GM12878 (cell line): ENCODE measurements around the gene KBTBD7. TPM values are rescaled to one million over a fixed set of nuclear protein-coding genes. Genes with fewer than 3 reads are reported as not detected.

Source experiments
- BCLAF1 ChIP-seq: fragments of 450-650 bp; IDR thresholded peaks from 2 replicates; pipeline ENCODE4 v1.6.1; 2017; ENCODE audit warnings: antibody characterized with exemption, mild to moderate bottlenecking, moderate library complexity
- BHLHE40 ChIP-seq, 2 experiments: fragments of 450-650 bp in 1 of 2; IDR thresholded peaks; 2 replicates each; pipeline ENCODE4 v1.6.1; 2011 to 2017; ENCODE audit warnings: low read depth in 2 of 2, borderline replicate concordance in 1 of 2, improper control_type of control experiment in 1 of 2, low read length in 1 of 2, mild to moderate bottlenecking in 1 of 2
- CHD2 ChIP-seq: IDR thresholded peaks from 2 replicates; pipeline ENCODE4 v1.6.1; 2011; ENCODE audit warnings: low read depth, low read length, improper control_type of control experiment, borderline replicate concordance
- CREB1 ChIP-seq: IDR thresholded peaks from 2 replicates; pipeline ENCODE4 v1.6.1; 2012; ENCODE audit warnings: low read depth, mild to moderate bottlenecking, inconsistent platforms
- IKZF2 ChIP-seq, 2 experiments: fragments of 450-650 bp; IDR thresholded peaks; 2 replicates each; pipeline ENCODE4 v1.6.1; 2017; ENCODE audit warnings: mild to moderate bottlenecking in 2 of 2, moderate library complexity in 2 of 2
- IRF3 ChIP-seq: fragments of 450-650 bp; IDR thresholded peaks from 2 replicates; pipeline ENCODE4 v1.6.1; 2014; ENCODE audit warnings: mild to moderate bottlenecking
- MEF2B ChIP-seq: fragments of 450-650 bp; IDR thresholded peaks from 2 replicates; pipeline ENCODE4 v1.6.1; 2018; ENCODE audit warnings: mild to moderate bottlenecking, moderate library complexity; ENCODE audit not compliant: partially characterized antibody, poor library complexity, severe bottlenecking
- PAX8 ChIP-seq: fragments of 450-650 bp; IDR thresholded peaks from 2 replicates; pipeline ENCODE4 v1.6.1; 2017; ENCODE audit warnings: mild to moderate bottlenecking, moderate library complexity
- USF1 ChIP-seq: IDR thresholded peaks from 2 replicates; pipeline ENCODE4 v1.6.1; 2011; ENCODE audit warnings: borderline replicate concordance, low read depth, mild to moderate bottlenecking, moderate library complexity, mixed read lengths, low read length; ENCODE audit not compliant: insufficient read depth; ENCODE audit errors: extremely low read length
- polyA plus RNA-seq, 11 experiments: library from polyadenylated mRNA; depleted of rRNA in 4 of 11; unstranded in 6 of 11; stranded (reverse) in 5 of 11; fragments of >200 nt; fragmentation: Nextera tagmentation in 4 of 11; fragmentation: Illumina TruSeq in 1 of 11; extraction: Ambion mirVana in 4 of 11; extraction: Trizol in 1 of 11; gene quantifications; 1 replicate in 1 of 11; 2 replicates in 10 of 11; pipeline versions ENCODE4 v1.2.1 to v1.2.3, GENCODE V29; 2011 to 2016; ENCODE audit warnings: inconsistent platforms in 2 of 11, missing spikeins in 2 of 11, low read depth in 1 of 11
- total RNA-seq, 4 experiments: library from RNA; depleted of rRNA in 3 of 4; stranded (reverse); fragments of >200 nt in 3 of 4; fragmentation: Illumina TruSeq in 1 of 4; extraction: Trizol in 1 of 4; gene quantifications; 2 replicates each; pipeline versions ENCODE4 v1.2.1 to v1.2.3, GENCODE V29; 2013 to 2021

KBTBD7 gene
- total and polyA plus RNA-seq, 10 of the 15 experiments (the other 5 are each of a cell fraction or from before 2014, with no cell fraction given), result 1.8 to 6.0 (median 4.3) TPM

- TF ChIP-seq CREB1, result no peak
- TF ChIP-seq IKZF2 (IDR thresholded peaks at IDR 0.05), result peak in 1 of 2 experiments; percentile 22; a peak in 1 of 4 replicates
- no peak for TF ChIP-seq MEF2B
- no peak for TF ChIP-seq USF1
- no peak for TF ChIP-seq CHD2
- peak; percentile 49 to 56; a peak in 1 of 4 replicates for TF ChIP-seq BHLHE40 (IDR thresholded peaks at IDR 0.05; ENCODE audit: borderline replicate concordance in 1 of 2, low read depth in 2 of 2, low read length in 1 of 2)
- no peak for TF ChIP-seq BCLAF1
- TF ChIP-seq PAX8, result no peak
- no peak for TF ChIP-seq IRF3
Measured at GRCh38 chr13:41199079-41199478, 4.7 kb upstream of the KBTBD7 start (continued).
